ENCODE data around the gene LGALSL. TPM values are rescaled to one million over a fixed set of nuclear protein-coding genes. Genes with fewer than 3 reads are reported as not detected.

The LGALSL gene
- total RNA-seq, 2 experiments from 2014 or later = 3.2 to 4.5 TPM

DNA sequence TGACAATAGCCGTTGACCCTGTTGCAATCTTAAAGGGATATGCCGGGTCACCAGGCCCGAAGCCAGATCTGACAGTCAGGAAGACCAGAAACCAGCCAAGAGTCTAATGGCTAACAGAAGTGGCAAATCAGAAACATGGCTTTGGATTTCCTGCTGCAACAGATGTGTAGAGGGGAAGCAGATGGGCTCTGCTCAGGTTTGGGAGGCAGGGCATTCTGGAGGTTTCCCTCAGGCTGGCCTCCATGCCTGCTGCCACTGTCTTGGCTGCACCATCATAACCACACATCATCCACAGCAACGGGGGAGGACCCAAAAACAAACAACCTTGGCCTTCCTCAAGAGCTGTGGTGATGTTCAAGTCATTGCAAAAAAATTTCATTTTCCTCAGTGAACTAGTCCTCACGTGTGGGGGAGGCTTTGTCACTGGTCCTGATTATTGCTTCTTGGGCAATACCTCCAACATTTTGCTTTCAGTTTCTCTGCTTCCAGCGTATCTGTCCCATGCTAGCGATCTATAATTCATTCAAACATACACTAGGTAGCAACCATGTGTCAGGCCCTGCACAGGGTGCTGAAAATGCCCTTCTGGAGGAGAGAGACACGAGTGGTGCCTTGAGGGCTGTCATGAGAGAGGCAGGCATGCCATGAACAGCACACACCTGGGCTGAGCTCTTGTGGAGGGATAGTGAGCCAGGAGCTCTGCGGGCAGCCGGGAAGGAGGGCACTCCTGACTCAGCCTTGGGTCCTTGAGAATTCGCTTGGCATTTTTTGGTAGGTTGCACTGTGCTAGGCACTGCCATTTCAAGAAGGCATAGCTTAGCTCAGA lies 48.2 kb upstream of the LGALSL start:
- Histone ChIP-seq H3K27ac (ENCODE audit: low read depth, low read length, poor library complexity, severe bottlenecking) (no peak overlapping the region), H4K20me1 (ENCODE audit: insufficient read depth, low read length) (no peaks in the 10 kb centered on the region), H3K9me2 (ENCODE audit: insufficient read depth, low read length) (no peaks in the 10 kb centered on the region), H3K9me3 (ENCODE audit: low read length) (0 out of 2 replicates have a peak, but pooled peaks cover 3% of the 10 kb centered on the region), H3K79me2 (ENCODE audit: insufficient read depth, low read depth, low read length) (no peaks in the 10 kb centered on the region), H2AFZ (ENCODE audit: low read length) (no peak overlapping the region), H3K4me1 (ENCODE audit: insufficient read depth, low read length, poor library complexity, severe bottlenecking) (peaks cover 4% of the 10 kb centered on the region), H3K4me2 (ENCODE audit: low read length) (no peak overlapping the region), H3K36me3 (ENCODE audit: insufficient read depth, low read length) (no peaks in the 10 kb centered on the region), H3K4me3 (ENCODE audit: low read depth, low read length, poor library complexity, severe bottlenecking) (no peak overlapping the region)
- CTCF ChIA-PET (ENCODE audit: unreplicated experiment) = interaction anchor here (0.6 kb wide), 1 partner anchor 19 kb away, joined by 3 read pairs; no protein-coding TSS in a partner anchor
- intact Hi-C loops (cut with micrococcal nuclease; ENCODE audit: unreplicated experiment) = no loop called here
- TF ChIP-seq, protein P1, sequence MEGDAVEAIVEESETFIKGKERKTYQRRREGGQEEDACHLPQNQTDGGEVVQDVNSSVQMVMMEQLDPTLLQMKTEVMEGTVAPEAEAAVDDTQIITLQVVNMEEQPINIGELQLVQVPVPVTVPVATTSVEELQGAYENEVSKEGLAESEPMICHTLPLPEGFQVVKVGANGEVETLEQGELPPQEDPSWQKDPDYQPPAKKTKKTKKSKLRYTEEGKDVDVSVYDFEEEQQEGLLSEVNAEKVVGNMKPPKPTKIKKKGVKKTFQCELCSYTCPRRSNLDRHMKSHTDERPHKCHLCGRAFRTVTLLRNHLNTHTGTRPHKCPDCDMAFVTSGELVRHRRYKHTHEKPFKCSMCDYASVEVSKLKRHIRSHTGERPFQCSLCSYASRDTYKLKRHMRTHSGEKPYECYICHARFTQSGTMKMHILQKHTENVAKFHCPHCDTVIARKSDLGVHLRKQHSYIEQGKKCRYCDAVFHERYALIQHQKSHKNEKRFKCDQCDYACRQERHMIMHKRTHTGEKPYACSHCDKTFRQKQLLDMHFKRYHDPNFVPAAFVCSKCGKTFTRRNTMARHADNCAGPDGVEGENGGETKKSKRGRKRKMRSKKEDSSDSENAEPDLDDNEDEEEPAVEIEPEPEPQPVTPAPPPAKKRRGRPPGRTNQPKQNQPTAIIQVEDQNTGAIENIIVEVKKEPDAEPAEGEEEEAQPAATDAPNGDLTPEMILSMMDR (conservative IDR thresholded peaks at IDR 0.05; ENCODE audit: low read length) = no peak
- TF ChIP-seq EZH2phosphoT487 (IDR thresholded peaks at IDR 0.05; ENCODE audit: borderline replicate concordance, low read depth, low read length) = no peak
- DNase-seq (ENCODE audit: low spot score) = no peak
- BruUV-seq (replicated peaks) = no TSS peak
- POLR2A ChIA-PET = interaction anchor here (0.9 kb wide), 1 partner anchor 12 kb away, joined by 3 read pairs; no protein-coding TSS in a partner anchor

DNA sequence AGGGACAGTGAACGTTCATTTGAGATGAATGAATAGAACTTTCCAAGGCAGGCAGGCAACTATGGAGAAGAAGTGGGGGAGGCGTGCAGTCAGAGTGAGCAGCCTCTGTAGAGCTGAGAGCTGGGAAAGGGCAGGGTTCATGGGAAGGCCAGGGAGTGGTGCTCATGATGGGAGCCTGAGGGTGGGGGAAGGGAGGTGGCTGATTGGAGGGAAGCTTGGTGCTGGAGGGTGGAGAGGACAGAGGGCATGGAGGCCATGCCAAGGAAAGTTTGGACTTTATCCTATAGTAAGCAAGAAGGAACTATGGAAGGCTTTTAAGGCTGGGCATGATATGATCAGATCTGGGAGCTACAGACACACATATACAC lies 47.6 kb upstream of the LGALSL start:
- no TSS peak for BruUV-seq (replicated peaks)
- Histone ChIP-seq H3K4me1 (ENCODE audit: insufficient read depth, low read length, poor library complexity, severe bottlenecking) (peaks cover 4% of the 10 kb centered on the region), H4K20me1 (ENCODE audit: insufficient read depth, low read length) (no peaks in the 10 kb centered on the region), H3K4me3 (ENCODE audit: low read depth, low read length, poor library complexity, severe bottlenecking) (no peak overlapping the region), H3K27ac (ENCODE audit: low read depth, low read length, poor library complexity, severe bottlenecking) (no peak overlapping the region), H3K79me2 (ENCODE audit: insufficient read depth, low read depth, low read length) (no peaks in the 10 kb centered on the region), H3K9me3 (ENCODE audit: low read length) (0 out of 2 replicates have a peak, but pooled peaks cover 3% of the 10 kb centered on the region), H3K36me3 (ENCODE audit: insufficient read depth, low read length) (no peaks in the 10 kb centered on the region), H3K9me2 (ENCODE audit: insufficient read depth, low read length) (no peaks in the 10 kb centered on the region), H2AFZ (ENCODE audit: low read length) (no peak overlapping the region), H3K4me2 (ENCODE audit: low read length) (no peak overlapping the region)
- TF ChIP-seq, protein P1 (conservative IDR thresholded peaks at IDR 0.05; ENCODE audit: low read length) = no peak
- no peak for TF ChIP-seq EZH2phosphoT487 (IDR thresholded peaks at IDR 0.05; ENCODE audit: borderline replicate concordance, low read depth, low read length)
- ChIA-PET POLR2A (interaction anchor here (0.9 kb wide), 1 partner anchor 11 kb away, joined by 3 read pairs; no protein-coding TSS in a partner anchor), CTCF (ENCODE audit: unreplicated experiment) (interaction anchor here (0.6 kb wide), 1 partner anchor 19 kb away, joined by 3 read pairs; no protein-coding TSS in a partner anchor)
- no peak for DNase-seq (ENCODE audit: low spot score)
- intact Hi-C loops (cut with micrococcal nuclease; ENCODE audit: unreplicated experiment) = no loop called here

DNA sequence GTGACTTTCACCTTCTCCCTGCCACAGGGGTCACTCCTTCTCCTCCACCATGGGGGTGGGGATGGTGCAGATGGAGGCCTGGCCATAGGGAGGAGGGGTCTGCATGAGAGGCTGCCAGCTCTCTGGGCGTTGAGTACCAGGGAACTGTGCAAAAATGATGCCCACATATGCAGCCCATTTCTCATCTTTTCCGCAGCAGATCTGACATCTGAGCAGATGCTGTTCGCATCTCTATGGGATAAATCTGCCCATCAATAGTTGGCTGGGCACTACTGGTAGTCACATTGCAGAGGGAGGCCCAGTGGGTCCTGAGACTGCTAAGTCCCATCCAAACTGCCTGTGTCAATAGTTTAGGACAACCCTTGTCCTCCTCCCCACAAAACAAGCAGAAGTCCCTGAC lies 45.9 kb upstream of the LGALSL start:
- H3K36me3 ChIP-seq (ENCODE audit: insufficient read depth, low read length) = no peaks in the 10 kb centered on the region
- no peak overlapping the region for H3K27ac ChIP-seq (ENCODE audit: low read depth, low read length, poor library complexity, severe bottlenecking)
- H3K4me3 ChIP-seq (ENCODE audit: low read depth, low read length, poor library complexity, severe bottlenecking) = no peak overlapping the region
- H3K9me2 ChIP-seq (ENCODE audit: insufficient read depth, low read length) = no peaks in the 10 kb centered on the region
- no peak for TF ChIP-seq EZH2phosphoT487 (IDR thresholded peaks at IDR 0.05; ENCODE audit: borderline replicate concordance, low read depth, low read length)
- TF ChIP-seq, protein P1 (conservative IDR thresholded peaks at IDR 0.05; ENCODE audit: low read length) = no peak
- no TSS peak for BruUV-seq (replicated peaks)
- no peaks in the 10 kb centered on the region for H3K79me2 ChIP-seq (ENCODE audit: insufficient read depth, low read depth, low read length)
- H3K9me3 ChIP-seq (ENCODE audit: low read length) = 0 out of 2 replicates have a peak, but pooled peaks cover 3% of the 10 kb centered on the region
- intact Hi-C loops (cut with micrococcal nuclease; ENCODE audit: unreplicated experiment) = no loop called here
- no peaks in the 10 kb centered on the region for H4K20me1 ChIP-seq (ENCODE audit: insufficient read depth, low read length)
- H2AFZ ChIP-seq (ENCODE audit: low read length) = no peak overlapping the region
- H3K4me2 ChIP-seq (ENCODE audit: low read length) = no peak overlapping the region
- H3K4me1 ChIP-seq (ENCODE audit: insufficient read depth, low read length, poor library complexity, severe bottlenecking) = peaks cover 4% of the 10 kb centered on the region
- no peak for DNase-seq (ENCODE audit: low spot score)
- ChIA-PET CTCF (ENCODE audit: unreplicated experiment) (no interaction called here), POLR2A (no interaction called here)

Data from OCI-LY7 (cell line).